ENCODE measurements around the gene GPR183.
A peak's percentile ranks its signal among the peaks of the same experiment; 100 is the strongest.

GPR183 gene

DNA sequence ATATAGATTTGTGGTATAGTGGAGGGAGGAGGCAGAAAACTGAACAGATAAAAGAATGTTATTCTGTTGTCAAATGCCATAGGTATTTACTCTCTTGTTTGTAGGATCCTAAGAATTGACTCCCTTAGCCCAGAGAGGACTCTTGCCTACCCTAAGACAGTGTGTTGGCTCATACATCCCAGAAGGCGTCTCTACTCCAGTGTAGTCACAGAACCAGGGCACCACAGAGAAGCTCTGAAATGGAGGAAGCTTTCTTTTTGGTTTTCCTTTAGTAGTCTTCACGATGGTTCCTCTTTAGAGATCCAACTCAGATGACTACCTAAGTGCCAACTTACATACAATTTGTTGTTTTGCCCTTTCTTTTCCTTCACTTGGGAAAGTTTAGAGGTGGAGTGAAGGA lies 14.0 kb downstream of the GPR183 start:
- Histone ChIP-seq H3K9me3 (ENCODE audit: control insufficient read depth, insufficient read depth, low read depth, low read length) (no peaks in the 10 kb centered on the region), H3K4me3 (ENCODE audit: low read depth, low read length) (no peak overlapping the region), H3K36me3 (ENCODE audit: control insufficient read depth in 2 of 2, insufficient read depth in 1 of 2, low read length in 2 of 2) (no peaks in the 10 kb centered on the region), H3K27ac (ENCODE audit: extremely low read depth, low read depth, low read length) (no peak overlapping the region), H3K4me1 (ENCODE audit: control insufficient read depth, insufficient read depth, low read length) (no peaks in the 10 kb centered on the region)
- no peak for TF ChIP-seq ZNF18 (tag by site-specific recombination; IDR thresholded peaks at IDR 0.05)
- TF ChIP-seq ZFHX2 (tag by site-specific recombination; conservative IDR thresholded peaks at IDR 0.05) = no peak
- TF ChIP-seq PRDM1 (tag by site-specific recombination; IDR thresholded peaks at IDR 0.05) = 0 out of 2 replicates have a peak, but pooled peaks have one; percentile 36
- POLR2A ChIA-PET = interaction anchor here (0.7 kb wide), 1 partner anchor 69 kb away, joined by 3 read pairs; no protein-coding TSS in a partner anchor
- CTCF ChIA-PET = interaction anchor here (0.6 to 1.3 kb wide), 2 partner anchors 19 to 24 kb away, joined by 3 read pairs; no protein-coding TSS in a partner anchor

DNA sequence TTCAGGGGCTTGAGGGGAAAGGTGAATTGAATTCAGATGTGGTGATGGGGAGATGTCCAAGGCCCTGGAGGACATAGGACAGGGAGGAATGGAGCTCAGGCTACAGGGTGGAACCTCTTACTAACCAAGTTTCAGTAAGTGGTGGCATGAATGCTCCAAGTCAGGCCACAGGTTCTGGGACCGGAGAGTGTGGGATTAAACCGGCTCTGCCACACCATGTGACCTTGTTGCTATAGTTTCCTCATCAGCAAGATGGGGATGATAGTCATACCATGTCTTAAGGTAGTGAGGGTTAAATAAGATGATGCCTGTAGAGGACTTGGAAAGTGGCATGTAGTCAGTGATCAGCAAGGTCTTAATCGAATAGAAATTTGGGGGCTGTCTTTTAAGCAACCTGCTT lies 16.3 kb downstream of the GPR183 start:
- no peaks in the 10 kb centered on the region for H3K9me3 ChIP-seq (ENCODE audit: control insufficient read depth, insufficient read depth, low read depth, low read length)
- H3K27ac ChIP-seq (ENCODE audit: extremely low read depth, low read depth, low read length) = no peak overlapping the region
- H3K36me3 ChIP-seq (ENCODE audit: control insufficient read depth in 2 of 2, insufficient read depth in 1 of 2, low read length in 2 of 2) = no peaks in the 10 kb centered on the region
- H3K4me1 ChIP-seq (ENCODE audit: control insufficient read depth, insufficient read depth, low read length) = no peaks in the 10 kb centered on the region
- CTCF ChIA-PET = no interaction called here
- H3K4me3 ChIP-seq (ENCODE audit: low read depth, low read length) = no peak overlapping the region
- TF ChIP-seq, protein P1, sequence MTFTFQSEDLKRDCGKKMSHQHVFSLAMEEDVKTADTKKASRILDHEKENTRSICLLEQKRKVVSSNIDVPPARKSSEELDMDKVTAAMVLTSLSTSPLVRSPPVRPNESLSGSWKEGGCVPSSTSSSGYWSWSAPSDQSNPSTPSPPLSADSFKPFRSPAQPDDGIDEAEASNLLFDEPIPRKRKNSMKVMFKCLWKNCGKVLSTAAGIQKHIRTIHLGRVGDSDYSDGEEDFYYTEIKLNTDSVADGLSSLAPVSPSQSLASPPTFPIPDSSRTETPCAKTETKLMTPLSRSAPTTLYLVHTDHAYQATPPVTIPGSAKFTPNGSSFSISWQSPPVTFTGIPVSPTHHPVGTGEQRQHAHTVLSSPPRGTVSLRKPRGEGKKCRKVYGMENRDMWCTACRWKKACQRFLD (tag by site-specific recombination; IDR thresholded peaks at IDR 0.05) = no peak
- no peak for TF ChIP-seq ZNF404 (tag by site-specific recombination; IDR thresholded peaks at IDR 0.05)
- no peak for TF ChIP-seq ZNF433 (tag by site-specific recombination; IDR thresholded peaks at IDR 0.05; ENCODE audit: low read depth)
- no peak for TF ChIP-seq ZFHX2 (tag by site-specific recombination; conservative IDR thresholded peaks at IDR 0.05)
- TF ChIP-seq ZNF202 (tag by site-specific recombination; IDR thresholded peaks at IDR 0.05; ENCODE audit: borderline replicate concordance) = no peak
- no peak for TF ChIP-seq ZNF626 (tag by site-specific recombination; IDR thresholded peaks at IDR 0.05)
- TF ChIP-seq ZNF837 (tag by site-specific recombination; IDR thresholded peaks at IDR 0.05) = no peak
- TF ChIP-seq, protein P2, sequence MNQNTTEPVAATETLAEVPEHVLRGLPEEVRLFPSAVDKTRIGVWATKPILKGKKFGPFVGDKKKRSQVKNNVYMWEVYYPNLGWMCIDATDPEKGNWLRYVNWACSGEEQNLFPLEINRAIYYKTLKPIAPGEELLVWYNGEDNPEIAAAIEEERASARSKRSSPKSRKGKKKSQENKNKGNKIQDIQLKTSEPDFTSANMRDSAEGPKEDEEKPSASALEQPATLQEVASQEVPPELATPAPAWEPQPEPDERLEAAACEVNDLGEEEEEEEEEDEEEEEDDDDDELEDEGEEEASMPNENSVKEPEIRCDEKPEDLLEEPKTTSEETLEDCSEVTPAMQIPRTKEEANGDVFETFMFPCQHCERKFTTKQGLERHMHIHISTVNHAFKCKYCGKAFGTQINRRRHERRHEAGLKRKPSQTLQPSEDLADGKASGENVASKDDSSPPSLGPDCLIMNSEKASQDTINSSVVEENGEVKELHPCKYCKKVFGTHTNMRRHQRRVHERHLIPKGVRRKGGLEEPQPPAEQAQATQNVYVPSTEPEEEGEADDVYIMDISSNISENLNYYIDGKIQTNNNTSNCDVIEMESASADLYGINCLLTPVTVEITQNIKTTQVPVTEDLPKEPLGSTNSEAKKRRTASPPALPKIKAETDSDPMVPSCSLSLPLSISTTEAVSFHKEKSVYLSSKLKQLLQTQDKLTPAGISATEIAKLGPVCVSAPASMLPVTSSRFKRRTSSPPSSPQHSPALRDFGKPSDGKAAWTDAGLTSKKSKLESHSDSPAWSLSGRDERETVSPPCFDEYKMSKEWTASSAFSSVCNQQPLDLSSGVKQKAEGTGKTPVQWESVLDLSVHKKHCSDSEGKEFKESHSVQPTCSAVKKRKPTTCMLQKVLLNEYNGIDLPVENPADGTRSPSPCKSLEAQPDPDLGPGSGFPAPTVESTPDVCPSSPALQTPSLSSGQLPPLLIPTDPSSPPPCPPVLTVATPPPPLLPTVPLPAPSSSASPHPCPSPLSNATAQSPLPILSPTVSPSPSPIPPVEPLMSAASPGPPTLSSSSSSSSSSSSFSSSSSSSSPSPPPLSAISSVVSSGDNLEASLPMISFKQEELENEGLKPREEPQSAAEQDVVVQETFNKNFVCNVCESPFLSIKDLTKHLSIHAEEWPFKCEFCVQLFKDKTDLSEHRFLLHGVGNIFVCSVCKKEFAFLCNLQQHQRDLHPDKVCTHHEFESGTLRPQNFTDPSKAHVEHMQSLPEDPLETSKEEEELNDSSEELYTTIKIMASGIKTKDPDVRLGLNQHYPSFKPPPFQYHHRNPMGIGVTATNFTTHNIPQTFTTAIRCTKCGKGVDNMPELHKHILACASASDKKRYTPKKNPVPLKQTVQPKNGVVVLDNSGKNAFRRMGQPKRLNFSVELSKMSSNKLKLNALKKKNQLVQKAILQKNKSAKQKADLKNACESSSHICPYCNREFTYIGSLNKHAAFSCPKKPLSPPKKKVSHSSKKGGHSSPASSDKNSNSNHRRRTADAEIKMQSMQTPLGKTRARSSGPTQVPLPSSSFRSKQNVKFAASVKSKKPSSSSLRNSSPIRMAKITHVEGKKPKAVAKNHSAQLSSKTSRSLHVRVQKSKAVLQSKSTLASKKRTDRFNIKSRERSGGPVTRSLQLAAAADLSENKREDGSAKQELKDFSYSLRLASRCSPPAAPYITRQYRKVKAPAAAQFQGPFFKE (tag by site-specific recombination; IDR thresholded peaks at IDR 0.05; ENCODE audit: borderline replicate concordance) = no peak
- no peak for TF ChIP-seq ZNF560 (tag by site-specific recombination; IDR thresholded peaks at IDR 0.05; ENCODE audit: borderline replicate concordance)
- TF ChIP-seq, protein P3, sequence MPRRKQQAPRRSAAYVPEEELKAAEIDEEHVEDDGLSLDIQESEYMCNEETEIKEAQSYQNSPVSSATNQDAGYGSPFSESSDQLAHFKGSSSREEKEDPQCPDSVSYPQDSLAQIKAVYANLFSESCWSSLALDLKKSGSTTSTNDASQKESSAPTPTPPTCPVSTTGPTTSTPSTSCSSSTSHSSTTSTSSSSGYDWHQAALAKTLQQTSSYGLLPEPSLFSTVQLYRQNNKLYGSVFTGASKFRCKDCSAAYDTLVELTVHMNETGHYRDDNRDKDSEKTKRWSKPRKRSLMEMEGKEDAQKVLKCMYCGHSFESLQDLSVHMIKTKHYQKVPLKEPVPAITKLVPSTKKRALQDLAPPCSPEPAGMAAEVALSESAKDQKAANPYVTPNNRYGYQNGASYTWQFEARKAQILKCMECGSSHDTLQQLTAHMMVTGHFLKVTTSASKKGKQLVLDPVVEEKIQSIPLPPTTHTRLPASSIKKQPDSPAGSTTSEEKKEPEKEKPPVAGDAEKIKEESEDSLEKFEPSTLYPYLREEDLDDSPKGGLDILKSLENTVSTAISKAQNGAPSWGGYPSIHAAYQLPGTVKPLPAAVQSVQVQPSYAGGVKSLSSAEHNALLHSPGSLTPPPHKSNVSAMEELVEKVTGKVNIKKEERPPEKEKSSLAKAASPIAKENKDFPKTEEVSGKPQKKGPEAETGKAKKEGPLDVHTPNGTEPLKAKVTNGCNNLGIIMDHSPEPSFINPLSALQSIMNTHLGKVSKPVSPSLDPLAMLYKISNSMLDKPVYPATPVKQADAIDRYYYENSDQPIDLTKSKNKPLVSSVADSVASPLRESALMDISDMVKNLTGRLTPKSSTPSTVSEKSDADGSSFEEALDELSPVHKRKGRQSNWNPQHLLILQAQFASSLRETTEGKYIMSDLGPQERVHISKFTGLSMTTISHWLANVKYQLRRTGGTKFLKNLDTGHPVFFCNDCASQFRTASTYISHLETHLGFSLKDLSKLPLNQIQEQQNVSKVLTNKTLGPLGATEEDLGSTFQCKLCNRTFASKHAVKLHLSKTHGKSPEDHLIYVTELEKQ (tag by site-specific recombination; IDR thresholded peaks at IDR 0.05; ENCODE audit: borderline replicate concordance) = no peak
- TF ChIP-seq ZNF10 (tag by site-specific recombination; IDR thresholded peaks at IDR 0.05) = no peak
- TF ChIP-seq ZNF629 (tag by site-specific recombination; IDR thresholded peaks at IDR 0.05) = no peak
- TF ChIP-seq, protein P4, sequence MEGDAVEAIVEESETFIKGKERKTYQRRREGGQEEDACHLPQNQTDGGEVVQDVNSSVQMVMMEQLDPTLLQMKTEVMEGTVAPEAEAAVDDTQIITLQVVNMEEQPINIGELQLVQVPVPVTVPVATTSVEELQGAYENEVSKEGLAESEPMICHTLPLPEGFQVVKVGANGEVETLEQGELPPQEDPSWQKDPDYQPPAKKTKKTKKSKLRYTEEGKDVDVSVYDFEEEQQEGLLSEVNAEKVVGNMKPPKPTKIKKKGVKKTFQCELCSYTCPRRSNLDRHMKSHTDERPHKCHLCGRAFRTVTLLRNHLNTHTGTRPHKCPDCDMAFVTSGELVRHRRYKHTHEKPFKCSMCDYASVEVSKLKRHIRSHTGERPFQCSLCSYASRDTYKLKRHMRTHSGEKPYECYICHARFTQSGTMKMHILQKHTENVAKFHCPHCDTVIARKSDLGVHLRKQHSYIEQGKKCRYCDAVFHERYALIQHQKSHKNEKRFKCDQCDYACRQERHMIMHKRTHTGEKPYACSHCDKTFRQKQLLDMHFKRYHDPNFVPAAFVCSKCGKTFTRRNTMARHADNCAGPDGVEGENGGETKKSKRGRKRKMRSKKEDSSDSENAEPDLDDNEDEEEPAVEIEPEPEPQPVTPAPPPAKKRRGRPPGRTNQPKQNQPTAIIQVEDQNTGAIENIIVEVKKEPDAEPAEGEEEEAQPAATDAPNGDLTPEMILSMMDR (tag by site-specific recombination; IDR thresholded peaks at IDR 0.05) = no peak
- no peak for TF ChIP-seq ZNF391 (tag by site-specific recombination; IDR thresholded peaks at IDR 0.05; ENCODE audit: borderline replicate concordance, low read depth)
- TF ChIP-seq ZNF548 (tag by site-specific recombination; IDR thresholded peaks at IDR 0.05) = no peak
- no peak for TF ChIP-seq ZBTB7A (tag by site-specific recombination; IDR thresholded peaks at IDR 0.05; ENCODE audit: low read depth)
- no peak for TF ChIP-seq GLI4 (tag by site-specific recombination; IDR thresholded peaks at IDR 0.05)
- POLR2A ChIA-PET = no interaction called here
